Stimulated activated CD8-positive, alpha-beta memory T cell treated with anti-CD3 and anti-CD28 coated beads, Interleukin-15, amount 100 ng/mL, for 48 hours (primary cell): ENCODE measurements around the gene SLC41A3.
"Not testable (repeated sequence)": the region's sequence is repeated elsewhere in the genome, so short reads cannot be mapped to it uniquely, and the experiment has no call there.

ENCODE experiments used
- DNase-seq, 2 donors: peaks; one replicate each; pipeline ENCODE4 v3.0.0-alpha.2; 2020; ENCODE audit warnings: low read depth in 2 of 2

Gene SLC41A3

DNA sequence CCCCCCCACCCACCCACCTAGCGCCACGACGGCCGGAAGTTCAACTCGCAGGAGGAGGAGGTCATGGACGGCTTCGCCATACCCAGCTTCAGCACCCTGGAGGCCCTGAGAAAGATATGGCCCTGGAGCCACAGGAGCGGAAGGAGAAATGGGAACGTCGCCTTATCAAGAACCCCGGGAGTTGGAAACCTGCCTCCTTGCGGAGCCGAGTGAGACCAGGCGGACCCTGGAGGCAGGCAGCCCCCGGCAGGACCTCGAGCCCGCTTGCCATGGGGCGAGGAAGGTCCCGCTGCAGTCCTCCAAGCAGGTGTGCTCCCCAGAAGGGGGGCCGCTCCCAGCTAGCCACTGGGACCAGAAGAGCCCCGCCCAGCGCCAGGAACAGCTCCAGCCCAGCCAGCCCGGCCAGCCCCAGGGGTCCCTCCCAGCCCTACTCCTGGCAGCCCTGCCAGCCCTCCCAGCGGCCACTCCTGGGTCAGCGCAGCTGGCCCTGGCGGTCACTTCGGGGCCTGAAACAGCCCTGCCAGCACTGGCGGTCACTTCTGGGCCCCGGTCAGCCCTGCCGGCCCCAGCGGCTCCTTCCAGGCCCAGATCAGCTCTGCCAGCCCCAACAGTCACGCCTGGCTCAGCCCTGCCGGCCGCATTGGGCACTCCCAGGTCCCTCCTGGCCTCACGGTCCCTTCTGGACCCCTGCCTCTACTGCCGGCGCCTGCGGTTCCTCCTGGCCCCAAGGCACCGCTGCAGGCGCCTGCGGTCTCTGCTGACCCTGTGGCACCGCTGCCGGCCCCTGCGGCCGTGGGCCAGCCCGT, 125.2 kb downstream of the SLC41A3 start:
- no peak for DNase-seq

DNA sequence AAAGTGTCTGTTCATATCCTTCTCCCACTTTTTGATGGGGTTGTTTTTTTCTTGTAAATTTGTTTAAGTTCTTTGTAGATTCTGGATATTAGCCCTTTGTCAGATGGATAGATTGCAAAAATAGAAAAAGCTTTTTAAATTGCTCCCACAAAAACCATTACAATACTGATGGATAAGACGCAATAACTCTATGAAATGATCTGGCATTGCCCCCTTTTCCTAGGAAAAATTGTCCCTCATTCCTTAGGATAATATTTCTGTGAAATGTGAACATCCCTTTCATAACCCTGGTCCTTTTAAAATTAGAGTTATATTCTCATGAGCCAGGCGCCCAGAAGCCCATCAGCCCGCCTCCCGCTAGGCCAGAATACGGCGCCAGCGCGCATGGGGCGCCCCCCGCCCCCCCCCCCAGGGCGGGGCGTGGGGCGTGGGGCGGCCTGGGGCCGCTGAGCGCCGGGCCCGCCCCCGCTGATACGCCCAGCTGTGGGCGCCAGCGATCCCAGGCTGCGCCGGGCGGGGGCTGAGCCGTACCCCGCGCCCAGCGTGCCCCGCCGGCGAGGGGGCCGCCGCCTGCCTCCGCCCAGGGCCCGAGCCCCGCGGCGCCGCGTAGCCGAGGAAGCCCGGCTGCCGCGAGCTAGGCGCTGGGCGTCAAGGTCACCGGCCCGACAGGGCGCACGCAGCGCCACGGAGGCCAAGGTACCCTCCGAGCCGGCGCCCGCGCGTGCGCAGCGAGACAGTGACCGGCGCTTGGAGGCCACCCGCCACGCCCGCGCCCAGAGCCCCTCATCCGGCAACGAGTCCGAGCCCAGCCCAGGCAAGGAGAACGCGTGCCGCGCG, 126.0 kb downstream of the SLC41A3 start:
- no peak for DNase-seq

DNA sequence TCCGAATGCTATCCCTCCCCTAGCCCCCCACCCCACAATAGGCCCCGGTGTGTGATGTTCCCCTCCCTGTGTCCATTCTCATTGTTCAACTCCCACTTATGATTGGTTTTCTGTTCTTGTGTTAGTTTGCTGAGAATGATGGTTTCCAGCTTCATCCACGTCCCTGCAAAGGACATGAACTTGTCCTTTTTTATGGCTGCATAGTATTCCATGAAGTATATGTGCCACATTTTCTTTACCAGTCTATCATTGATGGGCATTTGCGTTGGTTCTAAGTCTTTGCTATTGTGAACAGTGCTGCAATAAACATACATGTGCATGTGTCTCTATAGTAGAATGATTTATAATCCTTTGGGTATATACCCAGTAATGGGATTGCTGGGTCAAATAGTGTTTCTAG, 126.9 kb downstream of the SLC41A3 start:
- not testable (repeated sequence) for DNase-seq
